ENCODE measurements around the gene PNMT. TPM values are rescaled to one million over a fixed set of nuclear protein-coding genes. Genes with fewer than 3 reads are reported as not detected.
A peak's percentile ranks its signal among the peaks of the same experiment; 100 is the strongest.

The PNMT gene
- total and polyA plus RNA-seq, 2 experiments from 2014 or later = 1.9 to 2.5 TPM

DNA sequence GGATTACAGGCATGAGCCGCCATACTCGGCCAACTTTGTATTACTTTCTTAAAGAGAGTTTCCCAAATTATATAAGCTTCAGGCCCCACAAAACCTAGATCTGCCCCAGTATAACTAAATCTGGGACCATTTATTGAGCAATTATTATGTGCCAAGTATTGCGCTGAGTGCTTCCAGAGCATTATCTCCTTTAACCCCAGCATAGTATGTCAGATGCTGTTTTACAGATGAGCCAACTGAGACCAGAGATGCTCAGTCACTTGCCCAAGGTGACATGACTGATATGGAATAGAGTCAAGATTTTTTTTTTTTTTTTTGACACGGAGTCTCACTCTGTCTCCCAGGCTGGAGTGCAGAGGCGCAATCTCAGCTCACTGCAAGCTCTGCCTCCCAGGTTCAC, 29.7 kb downstream of the PNMT start:
- peaks cover 13% of the 10 kb centered on the region for H4K20me1 ChIP-seq (replicated peaks; ENCODE audit: insufficient read depth)
- H3K4me1 ChIP-seq (ENCODE audit: insufficient read depth) = peaks cover 63% of the 10 kb centered on the region
- peaks cover 63% of the 10 kb centered on the region for H3K4me1 Mint-ChIP-seq

More for the DNA sequence above, 29.7 kb downstream of the PNMT start:
- Histone ChIP-seq H3K36me3 (ENCODE audit: insufficient read depth) (no peaks in the 10 kb centered on the region), H3K27me3 (ENCODE audit: insufficient read depth) (no peaks in the 10 kb centered on the region), H3K9me2 (ENCODE audit: insufficient read depth) (no peaks in the 10 kb centered on the region), H3K4me3 (no peak overlapping the region), H3F3A (replicated peaks; ENCODE audit: low read depth) (peaks cover 14% of the 10 kb centered on the region), H3K4me2 (no peak overlapping the region), H3K27ac (ENCODE audit: low read depth) (no peak overlapping the region), H2AFZ (no peak overlapping the region), H3K79me2 (replicated peaks; ENCODE audit: insufficient read depth) (peaks cover 55% of the 10 kb centered on the region)
- Mint-ChIP-seq H3K36me3 (ENCODE audit: low read depth) (peaks cover 14% of the 10 kb centered on the region; the same call in 2 of the 3 replicates), H3K27me3 (ENCODE audit: insufficient read depth, low read depth, poor library complexity) (peaks cover 14% of the 10 kb centered on the region), H3K4me3 (peak overlapping the region; percentile 21; the same call in 1 of the 3 replicates), H3K9me3 (no peaks in the 10 kb centered on the region), H3K27ac (no peak overlapping the region; the same call in 1 of the 2 replicates)
- ATAC-seq (no peak), DNase-seq (ENCODE audit: low spot score) (no peak)
- TF ChIP-seq, protein P1, sequence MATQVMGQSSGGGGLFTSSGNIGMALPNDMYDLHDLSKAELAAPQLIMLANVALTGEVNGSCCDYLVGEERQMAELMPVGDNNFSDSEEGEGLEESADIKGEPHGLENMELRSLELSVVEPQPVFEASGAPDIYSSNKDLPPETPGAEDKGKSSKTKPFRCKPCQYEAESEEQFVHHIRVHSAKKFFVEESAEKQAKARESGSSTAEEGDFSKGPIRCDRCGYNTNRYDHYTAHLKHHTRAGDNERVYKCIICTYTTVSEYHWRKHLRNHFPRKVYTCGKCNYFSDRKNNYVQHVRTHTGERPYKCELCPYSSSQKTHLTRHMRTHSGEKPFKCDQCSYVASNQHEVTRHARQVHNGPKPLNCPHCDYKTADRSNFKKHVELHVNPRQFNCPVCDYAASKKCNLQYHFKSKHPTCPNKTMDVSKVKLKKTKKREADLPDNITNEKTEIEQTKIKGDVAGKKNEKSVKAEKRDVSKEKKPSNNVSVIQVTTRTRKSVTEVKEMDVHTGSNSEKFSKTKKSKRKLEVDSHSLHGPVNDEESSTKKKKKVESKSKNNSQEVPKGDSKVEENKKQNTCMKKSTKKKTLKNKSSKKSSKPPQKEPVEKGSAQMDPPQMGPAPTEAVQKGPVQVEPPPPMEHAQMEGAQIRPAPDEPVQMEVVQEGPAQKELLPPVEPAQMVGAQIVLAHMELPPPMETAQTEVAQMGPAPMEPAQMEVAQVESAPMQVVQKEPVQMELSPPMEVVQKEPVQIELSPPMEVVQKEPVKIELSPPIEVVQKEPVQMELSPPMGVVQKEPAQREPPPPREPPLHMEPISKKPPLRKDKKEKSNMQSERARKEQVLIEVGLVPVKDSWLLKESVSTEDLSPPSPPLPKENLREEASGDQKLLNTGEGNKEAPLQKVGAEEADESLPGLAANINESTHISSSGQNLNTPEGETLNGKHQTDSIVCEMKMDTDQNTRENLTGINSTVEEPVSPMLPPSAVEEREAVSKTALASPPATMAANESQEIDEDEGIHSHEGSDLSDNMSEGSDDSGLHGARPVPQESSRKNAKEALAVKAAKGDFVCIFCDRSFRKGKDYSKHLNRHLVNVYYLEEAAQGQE (IDR thresholded peaks at IDR 0.05; ENCODE audit: unreplicated experiment) = no peak
- TF ChIP-seq ZNF462 (CRISPR knock-in tag; IDR thresholded peaks at IDR 0.05) = no peak
- TF ChIP-seq, protein P2, sequence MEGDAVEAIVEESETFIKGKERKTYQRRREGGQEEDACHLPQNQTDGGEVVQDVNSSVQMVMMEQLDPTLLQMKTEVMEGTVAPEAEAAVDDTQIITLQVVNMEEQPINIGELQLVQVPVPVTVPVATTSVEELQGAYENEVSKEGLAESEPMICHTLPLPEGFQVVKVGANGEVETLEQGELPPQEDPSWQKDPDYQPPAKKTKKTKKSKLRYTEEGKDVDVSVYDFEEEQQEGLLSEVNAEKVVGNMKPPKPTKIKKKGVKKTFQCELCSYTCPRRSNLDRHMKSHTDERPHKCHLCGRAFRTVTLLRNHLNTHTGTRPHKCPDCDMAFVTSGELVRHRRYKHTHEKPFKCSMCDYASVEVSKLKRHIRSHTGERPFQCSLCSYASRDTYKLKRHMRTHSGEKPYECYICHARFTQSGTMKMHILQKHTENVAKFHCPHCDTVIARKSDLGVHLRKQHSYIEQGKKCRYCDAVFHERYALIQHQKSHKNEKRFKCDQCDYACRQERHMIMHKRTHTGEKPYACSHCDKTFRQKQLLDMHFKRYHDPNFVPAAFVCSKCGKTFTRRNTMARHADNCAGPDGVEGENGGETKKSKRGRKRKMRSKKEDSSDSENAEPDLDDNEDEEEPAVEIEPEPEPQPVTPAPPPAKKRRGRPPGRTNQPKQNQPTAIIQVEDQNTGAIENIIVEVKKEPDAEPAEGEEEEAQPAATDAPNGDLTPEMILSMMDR (conservative IDR thresholded peaks at IDR 0.05; ENCODE audit: low read depth in 2 of 2) = no peak
